ENCODE data around the gene EPB41. TPM values are rescaled to one million over a fixed set of nuclear protein-coding genes. Genes with fewer than 3 reads are reported as not detected.
A peak's percentile ranks its signal among the peaks of the same experiment; 100 is the strongest.

EPB41 gene
- total and polyA plus RNA-seq, 3 experiments from 2014 or later = 89.9 to 96.2 (median 93.6) TPM

- CTCF ChIA-PET = no interaction called here
- Histone ChIP-seq H3K4me1 (ENCODE audit: insufficient read depth, low read length) (no peaks in the 10 kb centered on the region), H3K27ac (ENCODE audit: low read depth, low read length) (no peak overlapping the region), H3K4me3 (ENCODE audit: low read length) (no peak overlapping the region), H3K27me3 (ENCODE audit: insufficient read depth, low read length, poor library complexity, severe bottlenecking) (no peaks in the 10 kb centered on the region), H3K36me3 (ENCODE audit: insufficient read depth, low read length) (no peaks in the 10 kb centered on the region), H3K9me3 (ENCODE audit: low read length) (no peaks in the 10 kb centered on the region)
- POLR2A ChIA-PET = no interaction called here
- Mint-ChIP-seq H3K27me3 (no peaks in the 10 kb centered on the region), H3K36me3 (peaks cover 7 to 22% (median 8%) of the 10 kb centered on the region in 3 donors), H3K4me3 (no peak overlapping the region), H3K9me3 (peaks cover 0 to 4% (median 0%) of the 10 kb centered on the region in 5 donors), H3K4me1 (peaks cover 34 to 60% (median 46%) of the 10 kb centered on the region in 3 donors), H3K27ac (peak overlapping the region in 2 of 8 donors; percentile 11 to 47)
- DNase-seq = no peak
Observed at GRCh38 chr1:28900562-28900961, 13.8 kb upstream of the EPB41 start.

GRCh38 chr1:28902738-28903137, 11.6 kb upstream of the EPB41 start:
- Histone ChIP-seq H3K9me3 (ENCODE audit: low read length) (no peaks in the 10 kb centered on the region), H3K27ac (ENCODE audit: low read depth, low read length) (no peak overlapping the region), H3K4me3 (ENCODE audit: low read length) (no peak overlapping the region), H3K27me3 (ENCODE audit: insufficient read depth, low read length, poor library complexity, severe bottlenecking) (no peaks in the 10 kb centered on the region), H3K4me1 (ENCODE audit: insufficient read depth, low read length) (no peaks in the 10 kb centered on the region), H3K36me3 (ENCODE audit: insufficient read depth, low read length) (no peaks in the 10 kb centered on the region)
- ChIA-PET CTCF (interaction anchor here (0.7 to 2.7 kb wide), 5 partner anchors 9 to 131 kb away, joined by 3 to 9 read pairs (median 4); no protein-coding TSS in a partner anchor), POLR2A (interaction anchor here (1.4 kb wide), 1 partner anchor 11 kb away, joined by 5 read pairs; no protein-coding TSS in a partner anchor)
- DNase-seq = no peak
- Mint-ChIP-seq H3K4me1 (peaks cover 23 to 47% (median 32%) of the 10 kb centered on the region in 3 donors), H3K9me3 (peaks cover 0 to 4% (median 0%) of the 10 kb centered on the region in 5 donors), H3K4me3 (no peak overlapping the region), H3K27me3 (no peaks in the 10 kb centered on the region), H3K36me3 (peaks cover 7 to 16% (median 8%) of the 10 kb centered on the region in 3 donors), H3K27ac (no peak overlapping the region)

- H3K4me3 Mint-ChIP-seq = peak overlapping the region in 2 of 7 donors; percentile 23 to 41
- H3K27me3 ChIP-seq (ENCODE audit: insufficient read depth, low read length, poor library complexity, severe bottlenecking) = no peaks in the 10 kb centered on the region
- H3K9me3 Mint-ChIP-seq = peaks cover 0 to 4% (median 0%) of the 10 kb centered on the region in 5 donors
- DNase-seq = no peak
- no peaks in the 10 kb centered on the region for H3K27me3 Mint-ChIP-seq
- no peak overlapping the region for H3K4me3 ChIP-seq (ENCODE audit: low read length)
- H3K36me3 ChIP-seq (ENCODE audit: insufficient read depth, low read length) = no peaks in the 10 kb centered on the region
- ChIA-PET POLR2A (no interaction called here), CTCF (no interaction called here)
- no peaks in the 10 kb centered on the region for H3K4me1 ChIP-seq (ENCODE audit: insufficient read depth, low read length)
- no peaks in the 10 kb centered on the region for H3K9me3 ChIP-seq (ENCODE audit: low read length)
- H3K36me3 Mint-ChIP-seq = peaks cover 5 to 10% (median 8%) of the 10 kb centered on the region in 3 donors
- peaks cover 5 to 27% (median 5%) of the 10 kb centered on the region in 3 donors for H3K4me1 Mint-ChIP-seq
- H3K27ac Mint-ChIP-seq = peak overlapping the region in 3 of 8 donors; percentile 7 to 64 (median 57)
- no peak overlapping the region for H3K27ac ChIP-seq (ENCODE audit: low read depth, low read length)
Observed at GRCh38 chr1:28905921-28906666, 8.3 kb upstream of the EPB41 start.

GRCh38 chr1:28909198-28909597, 5.2 kb upstream of the EPB41 start:
- H3K27ac ChIP-seq (ENCODE audit: low read depth, low read length) = no peak overlapping the region
- H3K27me3 Mint-ChIP-seq = no peaks in the 10 kb centered on the region
- POLR2A ChIA-PET = interaction anchor here (0.7 kb wide), 1 partner anchor 24 kb away, joined by 3 read pairs; no protein-coding TSS in a partner anchor
- no peak for DNase-seq
- H3K27me3 ChIP-seq (ENCODE audit: insufficient read depth, low read length, poor library complexity, severe bottlenecking) = no peaks in the 10 kb centered on the region
- CTCF ChIA-PET = interaction anchor here (1.3 kb wide), 1 partner anchor 79 kb away, joined by 3 read pairs; no protein-coding TSS in a partner anchor
- no peak overlapping the region for H3K4me3 Mint-ChIP-seq
- H3K27ac Mint-ChIP-seq = no peak overlapping the region
- no peaks in the 10 kb centered on the region for H3K9me3 ChIP-seq (ENCODE audit: low read length)
- peaks cover 9% of the 10 kb centered on the region for H3K4me1 ChIP-seq (ENCODE audit: insufficient read depth, low read length)
- peaks cover 2 to 8% (median 3%) of the 10 kb centered on the region in 3 donors for H3K36me3 Mint-ChIP-seq
- no peaks in the 10 kb centered on the region for H3K36me3 ChIP-seq (ENCODE audit: insufficient read depth, low read length)
- peaks cover 0 to 3% (median 0%) of the 10 kb centered on the region in 5 donors for H3K9me3 Mint-ChIP-seq
- H3K4me1 Mint-ChIP-seq = peaks cover 9 to 27% (median 10%) of the 10 kb centered on the region in 3 donors
- H3K4me3 ChIP-seq (ENCODE audit: low read length) = no peak overlapping the region

- no peak overlapping the region for H3K4me3 Mint-ChIP-seq
- CTCF ChIA-PET = interaction anchor here (0.9 kb wide), 1 partner anchor 29 kb away, joined by 3 read pairs; no protein-coding TSS in a partner anchor
- DNase-seq = no peak
- H3K36me3 Mint-ChIP-seq = peaks cover 0 to 11% (median 0%) of the 10 kb centered on the region in 3 donors
- H3K9me3 Mint-ChIP-seq = no peaks in the 10 kb centered on the region
- no peaks in the 10 kb centered on the region for H3K27me3 Mint-ChIP-seq
- POLR2A ChIA-PET = no interaction called here
- H3K4me1 Mint-ChIP-seq = peaks cover 8 to 31% (median 11%) of the 10 kb centered on the region in 3 donors
- Histone ChIP-seq H3K27me3 (ENCODE audit: insufficient read depth, low read length, poor library complexity, severe bottlenecking) (no peaks in the 10 kb centered on the region), H3K4me1 (ENCODE audit: insufficient read depth, low read length) (peaks cover 9% of the 10 kb centered on the region), H3K36me3 (ENCODE audit: insufficient read depth, low read length) (no peaks in the 10 kb centered on the region), H3K9me3 (ENCODE audit: low read length) (no peaks in the 10 kb centered on the region), H3K27ac (ENCODE audit: low read depth, low read length) (no peak overlapping the region), H3K4me3 (ENCODE audit: low read length) (no peak overlapping the region)
- peak overlapping the region in 6 of 8 donors; percentile 5 to 84 (median 64) for H3K27ac Mint-ChIP-seq
Observed at GRCh38 chr1:28910379-28911115, 3.8 kb upstream of the EPB41 start.

GRCh38 chr1:28913786-28914227, 562 bp upstream of the EPB41 start:
- Histone ChIP-seq H3K4me1 (ENCODE audit: insufficient read depth, low read length) (peaks cover 41% of the 10 kb centered on the region), H3K27ac (ENCODE audit: low read depth, low read length) (peak overlapping the region; percentile 68), H3K36me3 (ENCODE audit: insufficient read depth, low read length) (no peaks in the 10 kb centered on the region), H3K27me3 (ENCODE audit: insufficient read depth, low read length, poor library complexity, severe bottlenecking) (no peaks in the 10 kb centered on the region), H3K9me3 (ENCODE audit: low read length) (no peaks in the 10 kb centered on the region), H3K4me3 (ENCODE audit: low read length) (peak overlapping the region; percentile 98)
- Mint-ChIP-seq H3K27ac (peak overlapping the region; percentile 82 to 95 (median 90)), H3K36me3 (peaks cover 0 to 27% (median 4%) of the 10 kb centered on the region in 3 donors), H3K27me3 (no peaks in the 10 kb centered on the region), H3K4me1 (peaks cover 39 to 57% (median 42%) of the 10 kb centered on the region in 3 donors), H3K4me3 (peak overlapping the region; percentile 86 to 100 (median 97)), H3K9me3 (no peaks in the 10 kb centered on the region)
- CTCF ChIA-PET = interaction anchor here (0.7 to 4.6 kb wide), 12 partner anchors 10 to 289 kb away, joined by 3 to 21 read pairs (median 4); partner anchors contain the start of gene SRSF4
- POLR2A ChIA-PET = interaction anchor here (0.5 to 2.1 kb wide), 10 partner anchors 10 to 1166 kb away, joined by 3 to 18 read pairs (median 4); no protein-coding TSS in a partner anchor
- DNase-seq = no peak

GRCh38 chr1:28915031-28915895, 894 bp downstream of the EPB41 start:
- Mint-ChIP-seq H3K27ac (peak overlapping the region; percentile 89 to 97 (median 94)), H3K9me3 (no peaks in the 10 kb centered on the region), H3K36me3 (peaks cover 0 to 31% (median 4%) of the 10 kb centered on the region in 3 donors), H3K4me3 (peak overlapping the region; percentile 97 to 100 (median 100)), H3K27me3 (no peaks in the 10 kb centered on the region), H3K4me1 (peaks cover 53 to 68% (median 55%) of the 10 kb centered on the region in 3 donors)
- H3K4me1 ChIP-seq (ENCODE audit: insufficient read depth, low read length) = peaks cover 54% of the 10 kb centered on the region
- no peaks in the 10 kb centered on the region for H3K27me3 ChIP-seq (ENCODE audit: insufficient read depth, low read length, poor library complexity, severe bottlenecking)
- no peaks in the 10 kb centered on the region for H3K36me3 ChIP-seq (ENCODE audit: insufficient read depth, low read length)
- peak; percentile 24 to 67 (median 49) for DNase-seq
- CTCF ChIA-PET = interaction anchor here (0.6 to 4.6 kb wide), 4 partner anchors 12 to 267 kb away, joined by 3 to 21 read pairs (median 8); partner anchors contain the start of gene SRSF4
- POLR2A ChIA-PET = interaction anchor here (0.6 to 2.1 kb wide), 6 partner anchors 12 to 267 kb away, joined by 3 to 18 read pairs (median 4); partner anchors contain the start of gene SRSF4
- peak overlapping the region; percentile 98 for H3K4me3 ChIP-seq (ENCODE audit: low read length)
- H3K27ac ChIP-seq (ENCODE audit: low read depth, low read length) = peak overlapping the region; percentile 68
- H3K9me3 ChIP-seq (ENCODE audit: low read length) = no peaks in the 10 kb centered on the region

Data from CD8-positive, alpha-beta memory T cell (primary cell).